Gastrocnemius medialis (tissue), 4 donors: ENCODE results near the gene SALL4.

ENCODE experiments used
- CTCF ChIP-seq, 5 experiments: fragments of 450-650 bp in 3 of 5; fragments of 200-600 bp in 2 of 5; sonication (generic) in 2 of 5; IDR thresholded peaks in 4 of 5; conservative IDR thresholded peaks in 1 of 5; 1 replicate in 4 of 5; 2 replicates in 1 of 5; pipeline ENCODE4 v1.5.1; 2016 to 2019; ENCODE audit warnings: antibody characterized with exemption in 5 of 5, mild to moderate bottlenecking in 3 of 5, moderate library complexity in 3 of 5
- POLR2A ChIP-seq, 2 donors: fragments of 450-650 bp; IDR thresholded peaks; one replicate each; pipeline ENCODE4 v1.6.1; 2017; ENCODE audit warnings: antibody characterized with exemption in 2 of 2, mild to moderate bottlenecking in 2 of 2, moderate library complexity in 2 of 2

- no peak for TF ChIP-seq CTCF (IDR thresholded peaks at IDR 0.05 in 4 of 5, conservative IDR thresholded peaks at IDR 0.05 in 1 of 5)
- no peak for TF ChIP-seq POLR2A (IDR thresholded peaks at IDR 0.05)
Measured at GRCh38 chr20:51792960-51793359, 9.4 kb downstream of the SALL4 start.
